Prostate gland (tissue), 2 donors: ENCODE measurements around the gene NDUFB11. TPM values are rescaled to one million over a fixed set of nuclear protein-coding genes. Genes with fewer than 3 reads are reported as not detected.

Source experiments
- DNase-seq: peaks from one replicate; pipeline ENCODE4 v3.0.0-alpha.2; 2019; ENCODE audit warnings: low spot score
- H3K27ac ChIP-seq, 2 donors: fragments of 200-600 bp; sonication (generic); 2 replicates each; pipeline ENCODE4 v1.5.1; 2017 to 2019
- H3K27me3 ChIP-seq: fragments of 200-600 bp; sonication (generic); replicated peaks from 2 replicates; pipeline ENCODE4 v1.5.1; 2019; ENCODE audit not compliant: insufficient read depth
- H3K36me3 ChIP-seq, 2 donors: fragments of 200-600 bp; sonication (generic); 1 replicate in 1 of 2; 2 replicates in 1 of 2; pipeline versions ENCODE4 v1.5.1 to v1.8.1; 2017 to 2019
- H3K4me1 ChIP-seq: fragments of 200-600 bp; sonication (generic); replicated peaks from 2 replicates; pipeline ENCODE4 v1.5.1; 2019
- H3K4me3 ChIP-seq, 2 donors: fragments of 200-600 bp; sonication (generic); 2 replicates each; pipeline ENCODE4 v1.5.1; 2017 to 2019
- H3K9me3 ChIP-seq: fragments of 200-600 bp; sonication (generic); 2 replicates; pipeline ENCODE4 v1.5.1; 2017
- POLR2A ChIP-seq: fragments of 450-650 bp; IDR thresholded peaks from one replicate; pipeline ENCODE4 v1.6.1; 2016; ENCODE audit warnings: antibody characterized with exemption, mild to moderate bottlenecking
- POLR2AphosphoS5 ChIP-seq: sonication (generic); formaldehyde crosslinking; IDR thresholded peaks from one replicate; pipeline ENCODE4 v1.6.1; 2017; ENCODE audit warnings: antibody characterized with exemption
- WGBS: methylation state at CpG from one replicate; pipeline ENCODE4 v1.1.5; 2018; 5-methylcytosine and 5-hydroxymethylcytosine counted together
- intact Hi-C: fragments of 100-400 bp; cut with DNase I; formaldehyde crosslinking; loops from one replicate; pipeline ENCODE4 v1.14.2; 2022
- total RNA-seq, 2 donors: library from RNA; depleted of rRNA; stranded (reverse); fragments of >200 nt; gene quantifications; one replicate each; pipeline ENCODE4 v1.1.0, GENCODE V29; 2016
- TF ChIP-seq, protein P1 (sequence below), 4 experiments: fragments of 200-600 bp in 2 of 4; fragments of 450-650 bp in 2 of 4; sonication (generic) in 2 of 4; IDR thresholded peaks; 1 replicate in 3 of 4; 2 replicates in 1 of 4; pipeline ENCODE4 v1.5.1; 2016 to 2019; ENCODE audit warnings: antibody characterized with exemption in 4 of 4, mild to moderate bottlenecking in 2 of 4, moderate library complexity in 2 of 4

NDUFB11 gene
- total RNA-seq, 2 donors from 2014 or later, result 85.3 to 131 TPM

DNA sequence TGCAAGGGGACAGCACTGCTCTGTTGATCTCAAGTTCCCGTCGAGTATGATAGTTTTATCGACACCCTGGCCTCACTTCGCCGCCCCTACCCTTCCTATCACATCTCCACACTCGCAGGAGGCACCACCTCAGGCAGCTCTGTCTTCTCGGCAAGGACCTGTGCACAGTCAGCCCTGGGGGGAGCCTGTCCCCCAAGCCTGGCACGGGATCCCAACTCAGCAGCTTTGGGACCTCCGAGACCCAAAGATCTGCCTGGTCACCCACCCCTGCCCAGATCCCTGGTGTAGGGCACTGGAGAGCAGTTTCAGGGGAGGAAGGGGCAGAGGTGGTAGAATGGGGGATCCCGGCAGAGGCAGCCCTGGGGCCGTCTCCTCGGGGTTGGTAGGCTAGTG is 31.1 kb upstream of the NDUFB11 start:
- TF ChIP-seq POLR2AphosphoS5, result no peak
- TF ChIP-seq, protein P1, sequence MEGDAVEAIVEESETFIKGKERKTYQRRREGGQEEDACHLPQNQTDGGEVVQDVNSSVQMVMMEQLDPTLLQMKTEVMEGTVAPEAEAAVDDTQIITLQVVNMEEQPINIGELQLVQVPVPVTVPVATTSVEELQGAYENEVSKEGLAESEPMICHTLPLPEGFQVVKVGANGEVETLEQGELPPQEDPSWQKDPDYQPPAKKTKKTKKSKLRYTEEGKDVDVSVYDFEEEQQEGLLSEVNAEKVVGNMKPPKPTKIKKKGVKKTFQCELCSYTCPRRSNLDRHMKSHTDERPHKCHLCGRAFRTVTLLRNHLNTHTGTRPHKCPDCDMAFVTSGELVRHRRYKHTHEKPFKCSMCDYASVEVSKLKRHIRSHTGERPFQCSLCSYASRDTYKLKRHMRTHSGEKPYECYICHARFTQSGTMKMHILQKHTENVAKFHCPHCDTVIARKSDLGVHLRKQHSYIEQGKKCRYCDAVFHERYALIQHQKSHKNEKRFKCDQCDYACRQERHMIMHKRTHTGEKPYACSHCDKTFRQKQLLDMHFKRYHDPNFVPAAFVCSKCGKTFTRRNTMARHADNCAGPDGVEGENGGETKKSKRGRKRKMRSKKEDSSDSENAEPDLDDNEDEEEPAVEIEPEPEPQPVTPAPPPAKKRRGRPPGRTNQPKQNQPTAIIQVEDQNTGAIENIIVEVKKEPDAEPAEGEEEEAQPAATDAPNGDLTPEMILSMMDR (IDR thresholded peaks at IDR 0.05), result no peak
- no peak for TF ChIP-seq POLR2A
- Histone ChIP-seq H3K9me3 (no peaks in the 10 kb centered on the region), H3K4me1 (no peaks in the 10 kb centered on the region), H3K27me3 (no peaks in the 10 kb centered on the region), H3K4me3 (no peak overlapping the region), H3K27ac (no peak overlapping the region), H3K36me3 (no peaks in the 10 kb centered on the region)
- intact Hi-C loops, result no loop called here
- DNase-seq, result no peak
- WGBS, result 82% methylated on average over 10 of the region's 12 CpGs

DNA sequence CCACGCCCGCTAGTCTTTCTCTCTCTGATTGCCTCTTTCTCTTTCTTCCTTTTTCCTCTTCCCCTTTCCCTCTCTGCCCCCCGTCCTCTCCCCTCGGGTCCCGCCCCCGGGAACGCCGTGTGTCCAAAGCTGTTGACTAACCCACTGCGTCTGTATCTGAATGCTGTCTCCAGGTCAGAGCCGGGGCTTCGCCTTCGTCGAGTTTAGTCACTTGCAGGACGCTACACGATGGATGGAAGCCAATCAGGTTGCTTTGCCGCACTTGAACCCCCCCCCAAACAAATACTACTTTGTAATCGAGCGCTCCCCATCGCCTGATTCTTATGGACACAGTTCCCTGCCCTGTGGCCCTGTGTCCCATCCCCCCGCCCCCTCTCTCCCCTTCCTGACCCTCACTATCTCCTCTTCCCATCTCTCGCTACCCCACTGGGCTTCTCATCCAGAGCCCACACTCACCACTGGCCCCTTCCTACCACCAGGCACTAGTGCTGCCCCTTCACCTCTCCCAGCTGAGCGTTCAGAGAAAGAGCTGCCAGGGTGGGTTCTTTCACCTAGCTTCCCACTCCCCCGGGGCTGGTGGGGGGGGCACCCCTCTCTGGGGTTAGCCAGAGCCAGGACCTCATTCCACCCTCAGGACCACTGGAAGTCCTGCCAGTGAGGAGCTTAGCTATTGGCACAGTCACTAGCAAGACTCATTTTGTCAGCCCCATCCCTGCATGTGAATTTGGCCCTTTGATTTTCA is 30.5 kb upstream of the NDUFB11 start:
- Histone ChIP-seq H3K36me3 (no peaks in the 10 kb centered on the region), H3K27me3 (no peaks in the 10 kb centered on the region), H3K4me3 (no peak overlapping the region), H3K4me1 (no peaks in the 10 kb centered on the region), H3K9me3 (no peaks in the 10 kb centered on the region), H3K27ac (no peak overlapping the region)
- intact Hi-C loops, result no loop called here
- no peak for TF ChIP-seq POLR2A
- no peak for TF ChIP-seq POLR2AphosphoS5
- TF ChIP-seq, protein P1 (IDR thresholded peaks at IDR 0.05), result no peak
- no peak for DNase-seq
- 87% methylated on average over 22 of the region's 23 CpGs for WGBS

DNA sequence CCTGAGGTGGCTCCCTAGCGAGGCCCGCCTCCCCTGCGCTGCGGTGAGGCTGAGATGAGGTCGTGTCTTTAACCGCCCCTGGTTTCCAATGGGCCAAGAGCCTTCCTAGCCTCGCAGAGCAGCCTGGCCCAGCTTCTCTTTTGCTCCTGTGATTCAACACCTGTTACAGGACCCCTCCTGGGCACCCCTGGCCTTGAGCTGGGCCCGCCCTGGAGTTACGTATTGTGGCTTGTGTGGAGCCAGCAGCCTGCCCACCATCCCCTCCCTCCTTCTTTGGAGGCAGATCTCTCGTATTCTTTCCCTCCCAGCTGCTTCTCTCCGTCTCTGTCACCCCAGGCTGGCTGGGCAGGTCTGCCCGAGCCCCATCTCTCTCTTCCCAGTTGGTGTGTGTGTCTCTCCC is 29.9 kb upstream of the NDUFB11 start:
- H3K4me3 ChIP-seq, result no peak overlapping the region
- no peak overlapping the region for H3K27ac ChIP-seq
- H3K4me1 ChIP-seq, result no peaks in the 10 kb centered on the region
- H3K36me3 ChIP-seq, result no peaks in the 10 kb centered on the region
- intact Hi-C loops, result no loop called here
- H3K9me3 ChIP-seq, result no peaks in the 10 kb centered on the region
- no peaks in the 10 kb centered on the region for H3K27me3 ChIP-seq
- WGBS, result 91% methylated on average over 7 of the region's 12 CpGs
- DNase-seq, result no peak
- TF ChIP-seq, protein P1 (IDR thresholded peaks at IDR 0.05), result no peak
- TF ChIP-seq POLR2AphosphoS5, result no peak
- TF ChIP-seq POLR2A, result no peak

DNA sequence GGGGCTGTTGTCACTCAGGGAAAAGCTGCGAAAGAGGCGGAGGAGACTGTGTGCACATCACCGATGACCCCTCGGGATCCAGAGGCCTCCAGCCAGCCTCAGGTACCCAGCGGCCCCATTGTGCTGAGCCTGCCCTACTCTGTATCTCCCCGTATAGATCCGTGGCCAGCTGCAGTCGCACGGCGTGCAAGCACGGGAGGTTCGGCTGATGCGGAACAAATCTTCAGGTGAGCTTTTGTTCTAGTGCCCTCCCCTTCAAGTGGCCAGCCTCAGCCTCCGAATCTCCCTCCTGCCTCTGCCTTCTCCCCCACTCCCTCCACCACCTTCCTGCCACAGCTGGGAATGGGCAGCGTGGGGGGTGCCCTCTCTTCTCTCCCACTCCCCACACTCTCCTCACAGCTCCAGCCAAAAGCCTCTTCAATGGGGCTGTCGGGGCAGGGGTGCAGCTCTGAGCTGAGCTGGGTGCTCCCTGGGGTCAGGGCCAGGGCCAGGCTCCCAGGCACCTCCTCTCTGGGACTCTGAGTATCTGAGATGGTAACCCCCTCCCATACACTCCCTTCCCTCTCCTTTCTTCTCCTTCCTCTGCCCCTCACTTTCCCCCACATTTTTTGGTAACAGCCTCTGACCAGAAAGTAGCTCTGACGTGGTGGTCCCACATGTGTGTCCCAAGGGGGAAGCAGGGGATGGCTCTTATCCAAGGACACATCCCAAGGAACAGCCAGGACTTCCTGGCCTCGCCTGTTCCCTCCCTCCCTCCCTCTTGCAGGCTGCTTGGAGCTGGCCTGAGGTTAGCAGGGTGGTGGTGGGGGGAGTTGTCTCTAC is 28.7 kb upstream of the NDUFB11 start:
- no peaks in the 10 kb centered on the region for H3K27me3 ChIP-seq
- TF ChIP-seq, protein P1 (IDR thresholded peaks at IDR 0.05), result no peak
- TF ChIP-seq POLR2AphosphoS5, result no peak
- no peak for TF ChIP-seq POLR2A
- H3K36me3 ChIP-seq, result no peaks in the 10 kb centered on the region
- intact Hi-C loops, result no loop called here
- no peaks in the 10 kb centered on the region for H3K4me1 ChIP-seq
- H3K4me3 ChIP-seq, result no peak overlapping the region
- WGBS, result 82% methylated on average over 16 of the region's 18 CpGs
- DNase-seq, result no peak
- no peaks in the 10 kb centered on the region for H3K9me3 ChIP-seq
- no peak overlapping the region for H3K27ac ChIP-seq
